Natural killer cell (primary cell): Measurements from ENCODE around the gene GALNT12. TPM values are rescaled to one million over a fixed set of nuclear protein-coding genes. Genes with fewer than 3 reads are reported as not detected.

ENCODE experiments used
- ATAC-seq, 3 donors: fragments of 150-1000 bp in 2 of 3; fragments of 200-7000 bp in 1 of 3; cut with Tn5 transposase; 1 replicate in 1 of 3; 2 replicates in 2 of 3; pipeline ENCODE4 v1.10.0; 2021; ENCODE audit warnings: mild to moderate bottlenecking in 2 of 3, moderate library complexity in 2 of 3
- DNase-seq, 2 donors: peaks; one replicate each; pipeline versions ENCODE4 v3.0.0 to v3.0.0-alpha.2; 2013 to 2021; ENCODE audit warnings: mixed read lengths in 1 of 2
- H3K27ac ChIP-seq: one replicate; pipeline ENCODE4 v1.5.1; 2013; ENCODE audit warnings: mild to moderate bottlenecking, low read length
- H3K27me3 ChIP-seq: one replicate; pipeline ENCODE4 v1.6.1; 2013; ENCODE audit warnings: low read length; ENCODE audit not compliant: control insufficient read depth, insufficient read depth
- H3K36me3 ChIP-seq: one replicate; pipeline ENCODE4 v1.6.1; 2013; ENCODE audit warnings: low read length; ENCODE audit not compliant: control insufficient read depth, insufficient read depth
- H3K4me1 ChIP-seq: one replicate; pipeline ENCODE4 v1.6.1; 2013; ENCODE audit warnings: low read length; ENCODE audit not compliant: control insufficient read depth, insufficient read depth
- H3K4me3 ChIP-seq: one replicate; pipeline ENCODE4 v1.5.1; 2013; ENCODE audit warnings: low read length
- H3K9me3 ChIP-seq: one replicate; pipeline ENCODE4 v1.6.1; 2013; ENCODE audit warnings: low read length; ENCODE audit not compliant: control insufficient read depth, insufficient read depth
- H3K27ac Mint-ChIP-seq, 2 donors: one replicate each; pipeline ENCODE4 v1.8.0; 2022; ENCODE audit warnings: mild to moderate bottlenecking in 2 of 2, mixed read lengths in 2 of 2, moderate library complexity in 1 of 2
- H3K27me3 Mint-ChIP-seq, 2 donors: one replicate each; pipeline ENCODE4 v1.8.0; 2022; ENCODE audit warnings: low read depth in 2 of 2, mixed read lengths in 2 of 2
- H3K36me3 Mint-ChIP-seq: one replicate; pipeline ENCODE4 v1.8.0; 2022; ENCODE audit warnings: mixed read lengths
- H3K4me1 Mint-ChIP-seq, 2 donors: one replicate each; pipeline ENCODE4 v1.8.0; 2022; ENCODE audit warnings: mixed read lengths in 2 of 2
- H3K4me3 Mint-ChIP-seq: one replicate; pipeline ENCODE4 v1.8.0; 2022; ENCODE audit warnings: mild to moderate bottlenecking, moderate library complexity, mixed read lengths
- H3K9me3 Mint-ChIP-seq, 2 donors: one replicate each; pipeline ENCODE4 v1.8.0; 2022; ENCODE audit warnings: mixed read lengths in 2 of 2
- CTCF ChIP-seq: fragments of 200-600 bp; IDR thresholded peaks from one replicate; pipeline ENCODE4 v1.8.0; 2022; ENCODE audit warnings: antibody characterized with exemption
- WGBS: methylation state at CpG from one replicate; pipeline ENCODE4 v1.1.7; 2013; ENCODE audit warnings: missing lambda C conversion rate; ENCODE audit not compliant: insufficient coverage; 5-methylcytosine and 5-hydroxymethylcytosine counted together
- intact Hi-C: fragments of 100-400 bp; cut with micrococcal nuclease; formaldehyde crosslinking; loops from one replicate; pipeline ENCODE4 v1.14.2; 2022
- total RNA-seq, 4 donors: library from RNA; stranded (reverse); fragments of 120-200 nt in 1 of 4; gene quantifications; one replicate each; pipeline versions ENCODE4 v1.2.3 to v1.2.4, GENCODE V29; 2013 to 2022

The GALNT12 gene
- total RNA-seq, 3 donors from 2014 or later (not counting 1 experiment from before 2014, with no cell fraction given) = 9.1 to 9.4 (median 9.4) TPM

GRCh38 chr9:98808411-98808815, 943 bp downstream of the GALNT12 start:
- peak overlapping the region; percentile 65 for H3K4me3 ChIP-seq
- H3K4me1 ChIP-seq = peaks cover 16% of the 10 kb centered on the region
- H3K27me3 Mint-ChIP-seq = peaks cover 4 to 20% of the 10 kb centered on the region in 2 donors
- DNase-seq (no peak), ATAC-seq (no peak)
- H3K27ac ChIP-seq = no peak overlapping the region
- TF ChIP-seq CTCF = no peak
- intact Hi-C loops = no loop called here
- H3K27ac Mint-ChIP-seq = peak overlapping the region in 1 of 2 donors; percentile 53
- no peaks in the 10 kb centered on the region for H3K36me3 ChIP-seq
- 19% methylated on average over 17 of the region's 17 CpGs for WGBS
- no peaks in the 10 kb centered on the region for H3K27me3 ChIP-seq
- no peaks in the 10 kb centered on the region for H3K36me3 Mint-ChIP-seq
- no peaks in the 10 kb centered on the region for H3K9me3 ChIP-seq
- H3K9me3 Mint-ChIP-seq = no peaks in the 10 kb centered on the region
- H3K4me3 Mint-ChIP-seq = peak overlapping the region; percentile 89
- peaks cover 18 to 41% of the 10 kb centered on the region in 2 donors for H3K4me1 Mint-ChIP-seq

- Histone ChIP-seq H3K27ac (no peak overlapping the region), H3K9me3 (no peaks in the 10 kb centered on the region), H3K4me1 (peaks cover 16% of the 10 kb centered on the region), H3K27me3 (no peaks in the 10 kb centered on the region), H3K36me3 (no peaks in the 10 kb centered on the region), H3K4me3 (no peak overlapping the region)
- ATAC-seq (no peak), DNase-seq (no peak)
- H3K27ac Mint-ChIP-seq = peak overlapping the region in 1 of 2 donors; percentile 5
- no peak for TF ChIP-seq CTCF
- no peaks in the 10 kb centered on the region for H3K36me3 Mint-ChIP-seq
- 88% methylated on average over 1 of the region's 2 CpGs for WGBS
- H3K4me3 Mint-ChIP-seq = peak overlapping the region; percentile 89
- intact Hi-C loops = no loop called here
- H3K27me3 Mint-ChIP-seq = peaks cover 3 to 20% of the 10 kb centered on the region in 2 donors
- peaks cover 18 to 41% of the 10 kb centered on the region in 2 donors for H3K4me1 Mint-ChIP-seq
- no peaks in the 10 kb centered on the region for H3K9me3 Mint-ChIP-seq
Observed at GRCh38 chr9:98808875-98809274, 1.4 kb downstream of the GALNT12 start.

- intact Hi-C loops = no loop called here
- Mint-ChIP-seq H3K9me3 (no peaks in the 10 kb centered on the region), H3K27ac (peak overlapping the region in 1 of 2 donors; percentile 5), H3K4me1 (peaks cover 18 to 41% of the 10 kb centered on the region in 2 donors), H3K4me3 (peak overlapping the region; percentile 89), H3K27me3 (peaks cover 3 to 14% of the 10 kb centered on the region in 2 donors), H3K36me3 (no peaks in the 10 kb centered on the region)
- H3K9me3 ChIP-seq = no peaks in the 10 kb centered on the region
- H3K4me1 ChIP-seq = peaks cover 16% of the 10 kb centered on the region
- no peaks in the 10 kb centered on the region for H3K36me3 ChIP-seq
- H3K27me3 ChIP-seq = no peaks in the 10 kb centered on the region
- no peak for DNase-seq
- ATAC-seq = no peak
- H3K27ac ChIP-seq = no peak overlapping the region
- no peak for TF ChIP-seq CTCF
- no peak overlapping the region for H3K4me3 ChIP-seq
- 96% methylated on average over 8 of the region's 9 CpGs for WGBS
Observed at GRCh38 chr9:98809311-98810101, 2.0 kb downstream of the GALNT12 start.
